Esophagus squamous epithelium (tissue), 5 donors: Measurements from ENCODE around the gene BIRC5. TPM values are rescaled to one million over a fixed set of nuclear protein-coding genes. Genes with fewer than 3 reads are reported as not detected.
A peak's percentile ranks its signal among the peaks of the same experiment; 100 is the strongest.

Experiments used
- DNase-seq: peaks from one replicate; lab custom pipeline; 2025; lab: John Stamatoyannopoulos, UW
- H3K27ac ChIP-seq, 4 donors: fragments of 200-600 bp; sonication (generic); one replicate each; pipeline ENCODE4 v1.5.1; 2016 to 2019; ENCODE audit warnings: mild to moderate bottlenecking in 1 of 4
- H3K27me3 ChIP-seq, 4 donors: fragments of 200-600 bp; sonication (generic); 1 replicate in 3 of 4; 2 replicates in 1 of 4; pipeline versions ENCODE4 v1.5.1 to v1.6.0; 2017 to 2021; ENCODE audit warnings: antibody characterized with exemption in 1 of 4
- H3K36me3 ChIP-seq, 3 donors: fragments of 200-600 bp; sonication (generic); one replicate each; pipeline ENCODE4 v1.5.1; 2016 to 2019
- H3K4me1 ChIP-seq, 3 donors: fragments of 200-600 bp; sonication (generic); one replicate each; pipeline ENCODE4 v1.5.1; 2017 to 2019
- H3K4me3 ChIP-seq, 4 donors: fragments of 200-600 bp; sonication (generic); 1 replicate in 3 of 4; 2 replicates in 1 of 4; pipeline ENCODE4 v1.5.1; 2016 to 2019; ENCODE audit warnings: mild to moderate bottlenecking in 2 of 4, moderate library complexity in 1 of 4
- H3K9me3 ChIP-seq, 3 donors: fragments of 200-600 bp; sonication (generic); one replicate each; pipeline ENCODE4 v1.5.1; 2016 to 2019
- POLR2A ChIP-seq, 4 donors: fragments of 450-650 bp; IDR thresholded peaks; one replicate each; pipeline ENCODE4 v1.6.1; 2017; ENCODE audit warnings: antibody characterized with exemption in 4 of 4, mild to moderate bottlenecking in 4 of 4, moderate library complexity in 3 of 4
- WGBS, 2 donors: methylation state at CpG; one replicate each; pipeline ENCODE4 v1.1.5; 2018; 5-methylcytosine and 5-hydroxymethylcytosine counted together
- intact Hi-C: fragments of 100-400 bp; cut with DNase I; formaldehyde crosslinking; loops from one replicate; pipeline ENCODE4 v1.15.0; 2022
- total RNA-seq, 4 donors: library from RNA; depleted of rRNA; stranded (reverse); fragments of >200 nt; gene quantifications; one replicate each; pipeline ENCODE4 v1.1.0, GENCODE V29; 2016
- TF ChIP-seq, protein P1 (sequence below), 6 experiments: fragments of 450-650 bp in 4 of 6; fragments of 200-600 bp in 2 of 6; sonication (generic) in 2 of 6; IDR thresholded peaks; one replicate each; pipeline ENCODE4 v1.5.1; 2016 to 2019; ENCODE audit warnings: antibody characterized with exemption in 6 of 6, mild to moderate bottlenecking in 4 of 6, moderate library complexity in 4 of 6
- donor health status: DM: yes; HTN: yes; CAD: no.

Gene BIRC5
- total RNA-seq, 4 donors from 2014 or later: 6.6 to 33.6 (median 21.0) TPM

DNA sequence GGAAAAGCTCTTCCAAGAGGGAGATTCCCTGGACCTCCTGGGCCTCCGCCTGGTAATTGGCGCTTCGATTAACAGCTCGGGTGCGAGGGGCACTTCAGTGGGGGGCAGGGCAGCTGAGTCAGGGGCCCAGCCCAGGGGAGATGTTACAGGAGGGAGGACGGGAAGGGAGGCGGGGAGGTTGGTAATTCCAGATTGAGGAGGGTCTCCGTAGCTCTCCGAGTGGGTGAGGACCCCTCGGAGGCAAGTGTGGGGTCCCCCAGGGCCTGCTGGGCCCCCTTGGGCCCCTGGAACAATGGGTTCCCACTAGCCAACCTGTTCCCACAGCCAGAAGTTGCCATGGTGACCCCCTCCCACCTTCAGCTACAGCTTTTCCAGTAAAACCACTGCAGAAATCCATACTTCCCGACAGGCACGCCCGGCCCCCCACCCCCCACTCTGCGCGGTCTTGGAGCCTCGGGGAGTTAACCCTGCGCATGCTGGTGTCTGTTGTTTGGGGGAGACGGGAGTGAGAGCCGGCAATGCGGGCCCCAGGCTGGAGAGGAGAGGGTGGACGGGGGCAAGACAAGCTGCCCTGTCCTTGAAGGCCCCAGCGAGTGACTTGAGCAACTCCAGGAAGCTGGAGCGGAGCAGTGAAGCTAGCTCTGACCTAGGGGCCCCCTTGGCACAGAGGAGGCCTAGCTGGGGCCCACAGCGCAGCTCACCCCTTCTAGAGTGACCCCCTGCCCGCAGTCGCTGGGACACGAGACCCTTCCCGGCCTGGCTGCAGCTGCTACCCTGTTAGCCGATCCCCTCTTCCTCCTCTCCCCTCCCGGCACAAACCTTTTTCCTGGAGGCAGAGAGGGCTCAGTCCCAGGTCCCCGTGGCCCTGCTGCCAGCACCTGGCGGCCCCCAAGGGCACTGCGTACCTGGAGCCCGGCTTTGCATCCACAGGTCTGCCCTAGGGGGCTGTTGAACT, 55.2 kb downstream of the BIRC5 start:
- H3K4me3 ChIP-seq: no peak overlapping the region
- no peaks in the 10 kb centered on the region for H3K36me3 ChIP-seq
- DNase-seq: no peak
- 63% methylated on average over 12 of the region's 34 CpGs; no CpG with 5 or more reads in 1 of the 2 donors for WGBS, 2 donors
- peaks cover 15 to 56% (median 16%) of the 10 kb centered on the region in 3 donors for H3K4me1 ChIP-seq
- no peak overlapping the region for H3K27ac ChIP-seq
- intact Hi-C loops: no loop called here
- no peaks in the 10 kb centered on the region for H3K9me3 ChIP-seq
- TF ChIP-seq, protein P1, sequence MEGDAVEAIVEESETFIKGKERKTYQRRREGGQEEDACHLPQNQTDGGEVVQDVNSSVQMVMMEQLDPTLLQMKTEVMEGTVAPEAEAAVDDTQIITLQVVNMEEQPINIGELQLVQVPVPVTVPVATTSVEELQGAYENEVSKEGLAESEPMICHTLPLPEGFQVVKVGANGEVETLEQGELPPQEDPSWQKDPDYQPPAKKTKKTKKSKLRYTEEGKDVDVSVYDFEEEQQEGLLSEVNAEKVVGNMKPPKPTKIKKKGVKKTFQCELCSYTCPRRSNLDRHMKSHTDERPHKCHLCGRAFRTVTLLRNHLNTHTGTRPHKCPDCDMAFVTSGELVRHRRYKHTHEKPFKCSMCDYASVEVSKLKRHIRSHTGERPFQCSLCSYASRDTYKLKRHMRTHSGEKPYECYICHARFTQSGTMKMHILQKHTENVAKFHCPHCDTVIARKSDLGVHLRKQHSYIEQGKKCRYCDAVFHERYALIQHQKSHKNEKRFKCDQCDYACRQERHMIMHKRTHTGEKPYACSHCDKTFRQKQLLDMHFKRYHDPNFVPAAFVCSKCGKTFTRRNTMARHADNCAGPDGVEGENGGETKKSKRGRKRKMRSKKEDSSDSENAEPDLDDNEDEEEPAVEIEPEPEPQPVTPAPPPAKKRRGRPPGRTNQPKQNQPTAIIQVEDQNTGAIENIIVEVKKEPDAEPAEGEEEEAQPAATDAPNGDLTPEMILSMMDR (IDR thresholded peaks at IDR 0.05): no peak
- no peak for TF ChIP-seq POLR2A (IDR thresholded peaks at IDR 0.05)
- peaks cover 0 to 79% (median 0%) of the 10 kb centered on the region in 4 donors for H3K27me3 ChIP-seq

DNA sequence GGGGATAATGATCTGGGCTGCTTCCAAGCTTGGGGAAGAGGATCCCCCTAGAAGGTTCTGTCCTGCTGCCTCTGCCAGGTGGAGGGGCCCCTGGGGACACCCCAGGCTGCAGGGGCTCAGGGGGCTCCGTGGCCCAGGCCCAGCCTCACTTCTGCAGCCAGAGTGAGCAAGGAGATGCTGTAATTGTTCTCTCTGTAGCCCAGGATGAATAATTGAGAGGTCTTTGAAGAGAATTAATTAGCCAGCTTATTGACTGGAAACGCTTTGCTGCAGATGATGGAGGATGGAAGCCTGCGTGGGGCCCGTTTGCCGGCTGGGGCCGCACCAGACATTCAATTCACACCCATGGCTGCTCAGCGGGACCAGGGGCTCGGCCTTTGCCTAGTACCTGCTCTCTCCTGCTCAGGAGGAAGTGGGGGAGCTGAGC, 55.9 kb downstream of the BIRC5 start:
- intact Hi-C loops: no loop called here
- WGBS, 2 donors: 73% methylated on average over 6 of the region's 8 CpGs; no CpG with 5 or more reads in 1 of the 2 donors
- DNase-seq: no peak
- Histone ChIP-seq H3K36me3 (no peaks in the 10 kb centered on the region), H3K9me3 (no peaks in the 10 kb centered on the region), H3K4me3 (no peak overlapping the region), H3K4me1 (peaks cover 15 to 56% (median 16%) of the 10 kb centered on the region in 3 donors), H3K27ac (no peak overlapping the region), H3K27me3 (peaks cover 0 to 79% (median 0%) of the 10 kb centered on the region in 4 donors)
- TF ChIP-seq POLR2A (IDR thresholded peaks at IDR 0.05): no peak
- TF ChIP-seq, protein P1 (IDR thresholded peaks at IDR 0.05): no peak

DNA sequence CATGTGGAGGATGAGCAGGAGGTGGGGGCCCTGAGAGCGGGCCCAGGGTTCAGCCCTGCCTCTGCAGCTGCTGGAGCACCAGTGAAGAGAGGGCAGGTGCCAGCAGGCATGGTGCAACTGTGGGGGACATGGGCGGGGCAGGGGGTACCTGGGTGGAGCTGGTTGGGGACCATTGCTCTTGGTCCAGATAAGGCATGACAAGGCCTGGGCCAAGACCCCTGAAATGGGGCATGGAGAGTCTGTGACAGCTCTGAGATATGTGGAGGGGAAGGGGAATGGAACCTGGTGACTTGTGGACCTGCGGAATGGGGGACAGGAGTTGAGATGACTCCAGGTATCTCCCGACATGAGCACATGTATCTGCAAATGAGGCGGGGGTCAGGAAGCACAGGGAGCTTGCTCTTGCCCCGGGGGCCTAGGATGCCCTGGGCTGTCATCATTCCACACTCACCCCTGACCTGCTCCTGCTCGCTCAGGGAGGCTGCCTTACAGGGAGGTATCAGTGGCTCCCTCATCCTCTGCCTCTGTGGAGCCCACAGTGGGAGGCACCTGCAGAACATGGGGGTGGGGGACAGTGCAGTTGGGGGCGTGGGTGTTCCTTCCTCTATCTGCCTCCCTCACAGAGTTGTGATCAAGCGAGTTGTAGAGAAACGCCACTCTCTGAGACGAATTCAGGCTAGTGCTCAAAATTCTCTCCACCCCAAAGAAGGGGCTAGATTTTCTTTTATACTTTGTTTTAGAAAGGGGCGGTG, 57.5 kb downstream of the BIRC5 start:
- no peak for TF ChIP-seq POLR2A (IDR thresholded peaks at IDR 0.05)
- TF ChIP-seq, protein P1 (IDR thresholded peaks at IDR 0.05): no peak
- intact Hi-C loops: no loop called here
- Histone ChIP-seq H3K36me3 (no peaks in the 10 kb centered on the region), H3K27me3 (peaks cover 0 to 74% (median 0%) of the 10 kb centered on the region in 4 donors), H3K4me1 (peaks cover 13 to 41% (median 15%) of the 10 kb centered on the region in 3 donors), H3K9me3 (no peaks in the 10 kb centered on the region), H3K27ac (no peak overlapping the region), H3K4me3 (no peak overlapping the region)
- DNase-seq: no peak
- 60 to 66% methylated on average over 10 to 12 of the region's 12 CpGs for WGBS, 2 donors

DNA sequence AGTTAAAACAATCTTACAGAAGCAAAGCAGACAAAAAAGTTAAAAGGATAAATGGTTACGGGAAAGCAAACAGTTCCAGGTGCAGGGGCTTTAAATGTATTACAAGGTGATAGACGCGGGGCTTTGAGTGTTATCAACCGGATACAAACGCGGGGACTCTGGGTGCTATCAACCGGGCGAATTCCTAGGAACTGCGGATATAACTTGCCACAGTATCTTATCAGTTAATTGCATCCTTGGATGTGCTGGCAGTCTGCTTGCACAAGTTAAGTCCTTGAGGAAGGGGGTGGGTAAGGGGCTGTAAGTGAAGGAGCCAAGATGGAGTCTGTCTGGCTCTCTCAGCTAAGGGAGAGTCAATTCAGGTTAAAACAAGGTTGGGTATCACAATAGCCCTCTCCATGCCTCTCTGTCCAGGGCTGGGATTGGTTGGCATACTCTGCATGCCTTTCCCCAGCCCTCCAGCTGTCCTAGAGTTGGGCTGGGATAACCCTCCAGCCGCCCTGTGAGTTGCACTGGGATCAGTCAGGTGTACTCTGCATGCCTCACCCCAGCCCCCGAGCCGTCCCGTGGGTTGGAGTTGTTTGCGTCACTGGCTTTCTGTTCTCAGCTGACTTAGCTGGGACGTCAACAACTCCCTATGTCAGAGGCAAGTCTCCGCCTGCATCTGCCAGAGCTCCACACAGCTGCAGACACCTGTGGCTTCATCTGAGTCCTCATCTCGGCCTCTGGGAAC, 58.3 kb downstream of the BIRC5 start:
- Histone ChIP-seq H3K4me1 (peaks cover 9 to 38% (median 15%) of the 10 kb centered on the region in 3 donors), H3K4me3 (peak overlapping the region in 1 of 4 donors; percentile 31), H3K27me3 (peaks cover 0 to 66% (median 0%) of the 10 kb centered on the region in 4 donors), H3K27ac (no peak overlapping the region), H3K9me3 (no peaks in the 10 kb centered on the region), H3K36me3 (no peaks in the 10 kb centered on the region)
- intact Hi-C loops: no loop called here
- WGBS, 2 donors: 20 to 37% methylated on average over 12 to 13 of the region's 17 CpGs
- no peak for TF ChIP-seq POLR2A (IDR thresholded peaks at IDR 0.05)
- TF ChIP-seq, protein P1 (IDR thresholded peaks at IDR 0.05): no peak
- DNase-seq: no peak
